HepG2 (cell line): ENCODE results near the gene KCNJ14. TPM values are rescaled to one million over a fixed set of nuclear protein-coding genes. Genes with fewer than 3 reads are reported as not detected.

Experiments
- CC2D1A ChIP-seq: sonication (generic); formaldehyde crosslinking; IDR thresholded peaks from 2 replicates; pipeline ENCODE4 v1.8.1; 2023; ENCODE audit warnings: mild to moderate bottlenecking, missing genetic modification reagents
- EP300 ChIP-seq, 3 experiments: sonication (generic) in 1 of 3; formaldehyde crosslinking in 1 of 3; IDR thresholded peaks; 2 replicates each; pipeline versions ENCODE4 v1.5.1 to v1.6.1; 2011 to 2020; ENCODE audit warnings: low read depth in 2 of 3, low read length in 2 of 3, borderline replicate concordance in 1 of 3, improper control_type of control experiment in 1 of 3, mild to moderate bottlenecking in 1 of 3, missing genetic modification reagents in 1 of 3, moderate library complexity in 1 of 3
- GTF3A ChIP-seq: sonication (generic); formaldehyde crosslinking; conservative IDR thresholded peaks from 2 replicates; pipeline ENCODE4 v1.4.0; 2020; ENCODE audit warnings: mild to moderate bottlenecking, missing genetic modification reagents
- NCOA1 ChIP-seq: sonication (generic); formaldehyde crosslinking; IDR thresholded peaks from 2 replicates; pipeline ENCODE4 v1.9.0; 2021; ENCODE audit warnings: missing genetic modification reagents
- ZNF205 ChIP-seq: IDR thresholded peaks from 2 replicates; pipeline ENCODE4 v1.6.1; 2018; ENCODE audit warnings: missing biosample characterization, missing genetic modification reagents
- ZNF382 ChIP-seq: sonication (generic); formaldehyde crosslinking; IDR thresholded peaks from 2 replicates; pipeline ENCODE4 v1.5.0; 2020; ENCODE audit warnings: missing genetic modification reagents, mild to moderate bottlenecking, borderline replicate concordance
- ZNF484 ChIP-seq: sonication (generic); formaldehyde crosslinking; IDR thresholded peaks from 2 replicates; pipeline ENCODE4 v1.5.1; 2020; ENCODE audit warnings: mild to moderate bottlenecking, low read depth, missing genetic modification reagents, borderline replicate concordance
- ZNF644 ChIP-seq: IDR thresholded peaks from 2 replicates; pipeline ENCODE4 v1.6.1; 2016; ENCODE audit warnings: low read depth
- ZNF746 ChIP-seq: sonication (generic); formaldehyde crosslinking; IDR thresholded peaks from 2 replicates; pipeline ENCODE4 v1.8.0; 2022; ENCODE audit warnings: mild to moderate bottlenecking, missing genetic modification reagents
- ZNF766 ChIP-seq: sonication (generic); formaldehyde crosslinking; IDR thresholded peaks from 2 replicates; pipeline ENCODE4 v1.5.0; 2020; ENCODE audit warnings: missing genetic modification reagents, borderline replicate concordance
- ZSCAN31 ChIP-seq: sonication (generic); formaldehyde crosslinking; IDR thresholded peaks from 2 replicates; pipeline ENCODE4 v1.5.0; 2020; ENCODE audit warnings: low read depth, mild to moderate bottlenecking, missing genetic modification reagents
- polyA plus RNA-seq, 8 experiments: library from polyadenylated mRNA; depleted of rRNA in 3 of 8; stranded (reverse) in 7 of 8; unstranded in 1 of 8; fragments of >200 nt; fragmentation: Illumina TruSeq in 4 of 8; extraction: Trizol in 4 of 8; gene quantifications; 2 replicates each; pipeline versions ENCODE4 v1.2.1 to v1.2.3, GENCODE V29; 2011 to 2016; ENCODE audit warnings: low read depth in 4 of 8, missing spikeins in 1 of 8, mixed read lengths in 1 of 8; ENCODE audit not compliant: insufficient read depth in 1 of 8
- total RNA-seq, 5 experiments: library from RNA; depleted of rRNA; stranded (reverse); fragments of >200 nt; fragmentation: Illumina TruSeq; extraction: Trizol; gene quantifications; 2 replicates each; pipeline ENCODE4 v1.2.3, GENCODE V29; 2016; ENCODE audit warnings: low read depth in 1 of 5
- TF ChIP-seq, protein P1 (sequence below): sonication (generic); formaldehyde crosslinking; IDR thresholded peaks from 2 replicates; pipeline ENCODE4 v1.8.1; 2022; ENCODE audit warnings: low read depth, mild to moderate bottlenecking, missing genetic modification reagents
- TF ChIP-seq, protein P2 (sequence below): sonication (generic); formaldehyde crosslinking; IDR thresholded peaks from 2 replicates; pipeline ENCODE4 v1.4.0; 2020; ENCODE audit warnings: low read depth, missing genetic modification reagents
- TF ChIP-seq, protein P3 (sequence below): sonication (generic); formaldehyde crosslinking; IDR thresholded peaks from 2 replicates; pipeline ENCODE4 v1.9.0; 2021; ENCODE audit warnings: missing genetic modification reagents, mild to moderate bottlenecking, borderline replicate concordance
- TF ChIP-seq, protein P4 (sequence below): sonication (generic); formaldehyde crosslinking; IDR thresholded peaks from 2 replicates; pipeline ENCODE4 v1.8.0; 2022; ENCODE audit warnings: low read depth, missing genetic modification reagents
- TF ChIP-seq, protein P5 (sequence below): sonication (generic); formaldehyde crosslinking; IDR thresholded peaks from 2 replicates; pipeline ENCODE4 v1.4.0; 2020; ENCODE audit warnings: mild to moderate bottlenecking, missing genetic modification reagents

The KCNJ14 gene
- total and polyA plus RNA-seq, 2 of the 13 experiments (the other 11 are each of a cell fraction or from before 2014, with no cell fraction given): 0.20 to 0.51 TPM

DNA sequence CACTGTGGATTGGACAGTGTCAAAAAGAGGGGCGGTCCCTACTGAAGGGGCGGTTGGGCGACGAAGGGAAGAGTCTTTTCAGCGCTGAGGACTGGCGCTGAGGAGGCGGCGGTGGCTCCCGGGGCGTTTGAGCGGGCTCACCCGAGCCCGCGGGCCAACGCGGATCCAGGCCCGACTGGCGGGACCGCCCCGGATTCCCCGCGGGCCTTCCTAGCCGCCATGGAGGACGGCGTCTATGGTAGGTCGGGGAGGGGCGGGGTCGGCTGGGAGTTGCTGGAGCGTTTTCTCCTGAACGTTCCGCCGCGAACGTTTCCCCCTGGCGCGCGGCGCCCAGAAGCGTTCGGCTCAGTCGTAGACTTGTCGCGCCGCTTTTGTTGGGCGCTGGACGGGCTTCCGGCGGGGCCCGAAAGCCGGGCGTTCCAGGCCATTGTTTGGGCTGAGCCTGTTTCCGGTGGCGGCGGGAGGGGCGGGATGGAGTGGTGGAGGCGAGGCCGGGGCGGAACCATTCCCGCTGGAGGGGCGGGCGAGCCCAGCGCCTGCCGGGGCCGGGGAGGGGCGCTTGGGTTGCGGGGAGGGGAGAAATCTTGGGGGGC, 14.0 kb downstream of the KCNJ14 start, which contains the start of gene CYTH2 (continued):
- TF ChIP-seq, protein P1, sequence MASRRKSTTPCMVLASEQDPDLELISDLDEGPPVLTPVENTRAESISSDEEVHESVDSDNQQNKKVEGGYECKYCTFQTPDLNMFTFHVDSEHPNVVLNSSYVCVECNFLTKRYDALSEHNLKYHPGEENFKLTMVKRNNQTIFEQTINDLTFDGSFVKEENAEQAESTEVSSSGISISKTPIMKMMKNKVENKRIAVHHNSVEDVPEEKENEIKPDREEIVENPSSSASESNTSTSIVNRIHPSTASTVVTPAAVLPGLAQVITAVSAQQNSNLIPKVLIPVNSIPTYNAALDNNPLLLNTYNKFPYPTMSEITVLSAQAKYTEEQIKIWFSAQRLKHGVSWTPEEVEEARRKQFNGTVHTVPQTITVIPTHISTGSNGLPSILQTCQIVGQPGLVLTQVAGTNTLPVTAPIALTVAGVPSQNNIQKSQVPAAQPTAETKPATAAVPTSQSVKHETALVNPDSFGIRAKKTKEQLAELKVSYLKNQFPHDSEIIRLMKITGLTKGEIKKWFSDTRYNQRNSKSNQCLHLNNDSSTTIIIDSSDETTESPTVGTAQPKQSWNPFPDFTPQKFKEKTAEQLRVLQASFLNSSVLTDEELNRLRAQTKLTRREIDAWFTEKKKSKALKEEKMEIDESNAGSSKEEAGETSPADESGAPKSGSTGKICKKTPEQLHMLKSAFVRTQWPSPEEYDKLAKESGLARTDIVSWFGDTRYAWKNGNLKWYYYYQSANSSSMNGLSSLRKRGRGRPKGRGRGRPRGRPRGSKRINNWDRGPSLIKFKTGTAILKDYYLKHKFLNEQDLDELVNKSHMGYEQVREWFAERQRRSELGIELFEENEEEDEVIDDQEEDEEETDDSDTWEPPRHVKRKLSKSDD: no peak
- TF ChIP-seq GTF3A (CRISPR knock-in tag) (no peak), EP300 (IDR thresholded peaks at IDR 0.05; ENCODE audit: low read depth in 2 of 2, low read length in 2 of 2) (no peak), EP300 (CRISPR knock-in tag; IDR thresholded peaks at IDR 0.05; ENCODE audit: borderline replicate concordance) (no peak), ZSCAN31 (no peak), ZNF766 (CRISPR knock-in tag) (peak; percentile 62; the same call in 1 of the 2 replicates), ZNF382 (CRISPR knock-in tag) (no peak), CC2D1A (CRISPR knock-in tag) (no peak), ZNF205 (CRISPR knock-in tag) (0 out of 2 replicates have a peak, but pooled peaks have one; percentile 30), ZNF484 (CRISPR knock-in tag) (no peak), NCOA1 (CRISPR knock-in tag) (0 out of 2 replicates have a peak, but pooled peaks have one; percentile 57), ZNF644 (no peak), ZNF746 (no peak; the same call in 1 of the 2 replicates)
- TF ChIP-seq, protein P2, sequence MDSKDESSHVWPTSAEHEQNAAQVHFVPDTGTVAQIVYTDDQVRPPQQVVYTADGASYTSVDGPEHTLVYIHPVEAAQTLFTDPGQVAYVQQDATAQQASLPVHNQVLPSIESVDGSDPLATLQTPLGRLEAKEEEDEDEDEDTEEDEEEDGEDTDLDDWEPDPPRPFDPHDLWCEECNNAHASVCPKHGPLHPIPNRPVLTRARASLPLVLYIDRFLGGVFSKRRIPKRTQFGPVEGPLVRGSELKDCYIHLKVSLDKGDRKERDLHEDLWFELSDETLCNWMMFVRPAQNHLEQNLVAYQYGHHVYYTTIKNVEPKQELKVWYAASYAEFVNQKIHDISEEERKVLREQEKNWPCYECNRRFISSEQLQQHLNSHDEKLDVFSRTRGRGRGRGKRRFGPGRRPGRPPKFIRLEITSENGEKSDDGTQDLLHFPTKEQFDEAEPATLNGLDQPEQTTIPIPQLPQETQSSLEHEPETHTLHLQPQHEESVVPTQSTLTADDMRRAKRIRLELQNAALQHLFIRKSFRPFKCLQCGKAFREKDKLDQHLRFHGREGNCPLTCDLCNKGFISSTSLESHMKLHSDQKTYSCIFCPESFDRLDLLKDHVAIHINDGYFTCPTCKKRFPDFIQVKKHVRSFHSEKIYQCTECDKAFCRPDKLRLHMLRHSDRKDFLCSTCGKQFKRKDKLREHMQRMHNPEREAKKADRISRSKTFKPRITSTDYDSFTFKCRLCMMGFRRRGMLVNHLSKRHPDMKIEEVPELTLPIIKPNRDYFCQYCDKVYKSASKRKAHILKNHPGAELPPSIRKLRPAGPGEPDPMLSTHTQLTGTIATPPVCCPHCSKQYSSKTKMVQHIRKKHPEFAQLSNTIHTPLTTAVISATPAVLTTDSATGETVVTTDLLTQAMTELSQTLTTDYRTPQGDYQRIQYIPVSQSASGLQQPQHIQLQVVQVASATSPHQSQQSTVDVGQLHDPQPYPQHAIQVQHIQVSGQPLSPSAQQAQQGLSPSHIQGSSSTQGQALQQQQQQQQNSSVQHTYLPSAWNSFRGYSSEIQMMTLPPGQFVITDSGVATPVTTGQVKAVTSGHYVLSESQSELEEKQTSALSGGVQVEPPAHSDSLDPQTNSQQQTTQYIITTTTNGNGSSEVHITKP: peak; percentile 97
- TF ChIP-seq, protein P3, sequence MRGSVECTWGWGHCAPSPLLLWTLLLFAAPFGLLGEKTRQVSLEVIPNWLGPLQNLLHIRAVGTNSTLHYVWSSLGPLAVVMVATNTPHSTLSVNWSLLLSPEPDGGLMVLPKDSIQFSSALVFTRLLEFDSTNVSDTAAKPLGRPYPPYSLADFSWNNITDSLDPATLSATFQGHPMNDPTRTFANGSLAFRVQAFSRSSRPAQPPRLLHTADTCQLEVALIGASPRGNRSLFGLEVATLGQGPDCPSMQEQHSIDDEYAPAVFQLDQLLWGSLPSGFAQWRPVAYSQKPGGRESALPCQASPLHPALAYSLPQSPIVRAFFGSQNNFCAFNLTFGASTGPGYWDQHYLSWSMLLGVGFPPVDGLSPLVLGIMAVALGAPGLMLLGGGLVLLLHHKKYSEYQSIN (CRISPR knock-in tag): no peak
- TF ChIP-seq, protein P4, sequence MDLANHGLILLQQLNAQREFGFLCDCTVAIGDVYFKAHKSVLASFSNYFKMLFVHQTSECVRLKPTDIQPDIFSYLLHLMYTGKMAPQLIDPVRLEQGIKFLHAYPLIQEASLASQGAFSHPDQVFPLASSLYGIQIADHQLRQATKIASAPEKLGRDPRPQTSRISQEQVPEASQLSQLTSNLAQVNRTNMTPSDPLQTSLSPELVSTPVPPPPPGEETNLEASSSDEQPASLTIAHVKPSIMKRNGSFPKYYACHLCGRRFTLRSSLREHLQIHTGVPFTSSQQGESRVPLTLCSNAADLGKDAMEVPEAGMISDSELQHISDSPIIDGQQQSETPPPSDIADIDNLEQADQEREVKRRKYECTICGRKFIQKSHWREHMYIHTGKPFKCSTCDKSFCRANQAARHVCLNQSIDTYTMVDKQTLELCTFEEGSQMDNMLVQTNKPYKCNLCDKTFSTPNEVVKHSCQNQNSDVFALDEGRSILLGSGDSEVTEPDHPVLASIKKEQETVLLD (CRISPR knock-in tag): peak; percentile 73
- TF ChIP-seq, protein P5, sequence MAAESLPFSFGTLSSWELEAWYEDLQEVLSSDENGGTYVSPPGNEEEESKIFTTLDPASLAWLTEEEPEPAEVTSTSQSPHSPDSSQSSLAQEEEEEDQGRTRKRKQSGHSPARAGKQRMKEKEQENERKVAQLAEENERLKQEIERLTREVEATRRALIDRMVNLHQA (CRISPR knock-in tag): no peak
